ENCODE results near the gene ATXN7L1. TPM values are rescaled to one million over a fixed set of nuclear protein-coding genes. Genes with fewer than 3 reads are reported as not detected.

The ATXN7L1 gene
- total RNA-seq, 1 donor from 2014 or later, result 8.5 TPM

DNA sequence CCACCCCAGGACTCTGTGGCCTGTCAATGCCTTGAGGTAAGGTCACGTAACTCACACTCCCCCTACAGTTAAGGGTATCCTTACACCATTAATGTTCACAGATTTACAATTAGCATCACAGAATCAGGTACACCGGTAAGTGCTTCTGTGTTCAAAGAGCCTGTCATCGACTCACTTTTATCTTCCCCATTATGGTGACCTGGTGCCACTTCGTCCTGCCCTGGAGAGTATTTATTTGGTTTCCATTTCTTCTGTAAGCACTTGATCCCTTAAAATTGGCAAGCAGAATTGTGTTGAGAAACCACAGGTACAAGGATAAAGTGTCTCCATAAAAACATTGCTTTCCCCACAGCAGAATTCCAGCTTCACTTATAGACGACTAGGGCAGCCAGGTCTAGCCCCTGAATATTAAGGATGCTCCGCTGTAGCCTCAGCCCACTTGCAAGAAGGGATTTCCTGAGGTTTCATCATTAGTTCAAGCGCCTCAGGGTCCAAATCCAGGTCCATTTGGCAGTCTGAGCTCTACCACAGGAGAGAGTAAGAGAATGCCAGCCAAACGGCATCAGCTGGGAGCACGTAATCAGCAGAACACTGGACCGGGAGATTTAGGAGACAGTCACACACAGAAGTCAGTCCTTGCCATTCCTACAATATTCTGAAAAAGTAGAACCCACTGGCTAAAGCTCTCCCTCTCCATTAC, 10.1 kb downstream of the ATXN7L1 start:
- Mint-ChIP-seq H3K27ac (no peak overlapping the region), H3K27me3 (ENCODE audit: insufficient read depth) (peaks cover 21% of the 10 kb centered on the region), H3K9me3 (no peaks in the 10 kb centered on the region), H3K4me3 (no peak overlapping the region), H3K4me1 (ENCODE audit: low read depth) (no peaks in the 10 kb centered on the region), H3K36me3 (ENCODE audit: low read depth) (peaks cover 2% of the 10 kb centered on the region)
- DNase-seq (ENCODE audit: low spot score), result no peak
- intact Hi-C loops (cut with micrococcal nuclease), result no loop called here

DNA sequence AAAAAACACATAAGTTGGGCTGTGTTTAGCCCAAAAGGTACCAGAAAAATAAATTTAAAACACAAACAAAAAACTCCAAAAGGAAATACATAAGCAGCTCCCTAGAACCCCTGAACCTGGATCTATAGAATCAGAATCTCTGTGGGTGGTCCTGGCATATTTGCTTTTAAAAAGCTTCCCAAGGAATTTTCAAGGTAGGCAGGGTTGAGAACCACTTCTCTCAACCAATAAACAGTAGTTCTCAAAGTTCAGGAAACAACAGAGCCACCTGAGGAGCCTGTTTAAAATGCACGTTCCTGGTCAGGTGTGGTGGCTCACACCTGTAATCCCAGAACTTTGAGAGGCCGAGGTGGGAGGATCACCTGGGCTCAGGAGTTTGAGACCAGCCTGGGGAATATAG, 12.5 kb downstream of the ATXN7L1 start:
- Mint-ChIP-seq H3K4me1 (ENCODE audit: low read depth) (no peaks in the 10 kb centered on the region), H3K36me3 (ENCODE audit: low read depth) (no peaks in the 10 kb centered on the region), H3K27me3 (ENCODE audit: insufficient read depth) (peaks cover 21% of the 10 kb centered on the region), H3K9me3 (no peaks in the 10 kb centered on the region), H3K27ac (no peak overlapping the region), H3K4me3 (no peak overlapping the region)
- intact Hi-C loops (cut with micrococcal nuclease), result no loop called here
- DNase-seq (ENCODE audit: low spot score), result no peak

DNA sequence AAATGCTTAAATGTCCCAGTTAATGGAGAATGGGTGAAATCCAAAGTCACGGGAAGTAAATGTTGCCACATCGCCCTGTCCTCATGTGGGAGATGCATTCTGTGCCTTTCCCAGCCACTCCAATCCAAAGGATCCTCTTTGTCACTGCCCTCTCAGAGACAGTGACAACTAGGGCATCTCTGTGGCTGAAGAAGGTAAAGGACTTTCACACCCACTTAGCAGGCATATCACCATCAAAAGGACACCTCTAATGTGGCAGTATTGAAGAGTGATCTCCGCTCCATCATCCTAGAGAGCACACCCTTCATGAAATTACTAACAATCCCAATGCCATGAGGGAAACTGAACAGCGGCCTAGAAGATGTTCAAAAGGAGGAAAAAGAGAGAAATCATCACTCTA, 13.6 kb downstream of the ATXN7L1 start:
- H3K27ac Mint-ChIP-seq, result no peak overlapping the region
- intact Hi-C loops (cut with micrococcal nuclease), result no loop called here
- H3K9me3 Mint-ChIP-seq, result no peaks in the 10 kb centered on the region
- H3K4me3 Mint-ChIP-seq, result no peak overlapping the region
- peaks cover 7% of the 10 kb centered on the region for H3K4me1 Mint-ChIP-seq (ENCODE audit: low read depth)
- peaks cover under 1% of the 10 kb centered on the region for H3K36me3 Mint-ChIP-seq (ENCODE audit: low read depth)
- DNase-seq (ENCODE audit: low spot score), result no peak
- H3K27me3 Mint-ChIP-seq (ENCODE audit: insufficient read depth), result peaks cover 21% of the 10 kb centered on the region

DNA sequence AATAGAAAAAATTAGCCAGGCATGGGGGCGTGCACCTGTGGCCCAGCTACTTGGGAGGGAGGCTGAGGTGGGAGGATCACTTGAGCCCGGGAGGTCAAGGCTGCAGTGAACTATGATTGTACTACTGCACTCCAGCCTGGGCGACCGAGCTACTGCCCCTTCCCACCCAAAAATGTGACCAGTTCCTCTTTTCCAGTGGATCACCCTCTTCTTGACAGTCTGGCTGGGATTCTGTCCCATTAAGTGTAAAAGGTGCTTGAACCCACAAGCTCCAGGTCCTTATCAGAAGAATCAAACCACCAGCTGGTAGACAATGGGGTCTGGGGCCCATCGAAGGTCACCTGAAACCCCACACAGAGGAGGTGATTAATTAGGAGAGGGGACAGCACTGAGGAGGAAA, 14.1 kb downstream of the ATXN7L1 start:
- Mint-ChIP-seq H3K36me3 (ENCODE audit: low read depth) (peaks cover 1% of the 10 kb centered on the region), H3K27me3 (ENCODE audit: insufficient read depth) (peaks cover 22% of the 10 kb centered on the region), H3K9me3 (no peaks in the 10 kb centered on the region), H3K4me1 (ENCODE audit: low read depth) (peaks cover 12% of the 10 kb centered on the region), H3K4me3 (no peak overlapping the region), H3K27ac (no peak overlapping the region)
- DNase-seq (ENCODE audit: low spot score), result no peak
- intact Hi-C loops (cut with micrococcal nuclease), result no loop called here

DNA sequence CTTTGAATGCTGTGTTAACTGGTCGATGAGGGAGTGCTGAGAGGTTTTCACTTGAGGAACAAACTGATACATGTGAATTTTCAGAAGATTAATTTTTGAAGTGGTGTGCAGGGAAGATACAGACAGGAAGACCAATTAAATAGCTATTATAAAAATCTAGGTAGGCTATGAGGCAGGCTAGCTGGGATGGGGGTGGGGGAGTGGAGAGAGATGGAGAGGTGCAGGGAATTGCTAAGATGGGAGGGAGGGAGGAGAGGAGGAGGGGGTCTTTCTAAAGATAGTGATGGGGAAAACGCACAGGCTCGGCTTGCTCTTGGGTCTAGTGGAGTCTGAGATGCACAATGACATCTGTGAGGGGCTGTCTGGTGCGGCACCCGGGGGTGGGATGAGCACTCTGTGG, 15.2 kb downstream of the ATXN7L1 start:
- no peak for DNase-seq (ENCODE audit: low spot score)
- peaks cover 27% of the 10 kb centered on the region for H3K27me3 Mint-ChIP-seq (ENCODE audit: insufficient read depth)
- peaks cover 1% of the 10 kb centered on the region for H3K36me3 Mint-ChIP-seq (ENCODE audit: low read depth)
- intact Hi-C loops (cut with micrococcal nuclease), result no loop called here
- no peak overlapping the region for H3K27ac Mint-ChIP-seq
- no peaks in the 10 kb centered on the region for H3K9me3 Mint-ChIP-seq
- H3K4me3 Mint-ChIP-seq, result no peak overlapping the region
- peaks cover 16% of the 10 kb centered on the region for H3K4me1 Mint-ChIP-seq (ENCODE audit: low read depth)

DNA sequence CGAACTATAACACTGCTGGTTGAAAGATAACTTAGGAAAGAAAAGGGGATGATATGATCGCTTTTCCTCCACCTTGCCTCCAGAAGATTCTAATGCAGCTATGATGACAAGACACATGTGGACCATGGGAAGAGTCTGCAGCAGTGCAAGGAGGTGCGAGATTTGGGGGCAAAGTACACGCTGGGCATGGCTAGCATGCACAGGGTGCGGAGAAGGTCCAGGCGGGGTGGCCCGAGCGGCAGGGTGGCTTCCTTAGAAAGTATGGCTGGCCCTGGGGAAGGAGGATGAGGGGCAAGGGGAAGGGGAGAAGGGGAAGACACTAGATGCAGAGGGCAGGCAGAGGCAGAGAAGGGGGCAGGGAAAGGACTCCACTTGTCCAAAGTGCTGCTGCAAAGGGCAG, 15.6 kb downstream of the ATXN7L1 start:
- Mint-ChIP-seq H3K4me1 (ENCODE audit: low read depth) (peaks cover 16% of the 10 kb centered on the region), H3K36me3 (ENCODE audit: low read depth) (peaks cover 1% of the 10 kb centered on the region)
- no peak for DNase-seq (ENCODE audit: low spot score)

DNA sequence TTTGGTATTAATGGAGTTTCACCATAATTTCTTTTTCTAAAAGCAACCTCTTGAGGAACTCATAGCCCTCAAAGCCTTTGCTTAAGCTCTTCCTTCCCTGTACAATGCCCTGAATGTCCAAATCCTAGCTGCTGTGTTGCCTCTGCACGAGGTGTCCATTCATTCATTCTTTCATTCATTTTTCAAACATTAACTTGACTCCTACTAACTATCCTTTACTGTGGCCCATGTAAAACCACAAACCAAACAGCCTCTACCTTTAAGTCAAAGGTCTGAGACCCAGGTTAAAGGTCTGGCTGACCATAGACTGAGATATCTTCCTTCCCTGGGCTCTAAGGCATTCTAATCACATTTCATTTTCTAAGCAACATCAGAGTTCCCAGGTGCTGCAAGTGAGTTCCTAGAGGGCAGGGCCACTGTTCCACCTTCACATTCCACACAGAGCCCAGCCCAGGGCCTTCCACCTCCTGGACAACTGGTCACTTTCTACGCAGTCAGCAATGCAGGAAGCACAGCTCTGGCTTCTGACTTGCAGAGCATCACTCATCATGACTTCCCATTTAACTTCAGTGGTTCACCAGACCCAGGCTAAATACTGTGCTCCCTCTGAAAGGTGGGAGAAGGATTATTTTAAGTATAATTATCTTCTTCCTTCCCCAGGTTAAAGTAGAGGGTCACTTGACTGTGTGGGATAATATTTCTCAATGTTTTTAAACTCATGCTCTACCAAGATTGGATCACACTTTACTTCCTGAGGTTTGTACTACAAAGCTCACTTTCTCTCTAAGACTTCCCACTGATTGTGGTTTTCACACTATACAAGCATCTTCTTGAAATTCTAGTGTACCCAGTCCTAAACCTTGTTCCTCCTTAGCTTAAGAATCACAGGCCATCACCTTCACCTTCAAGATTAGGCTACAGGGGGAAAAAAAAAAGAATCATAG, 19.1 kb downstream of the ATXN7L1 start:
- no peaks in the 10 kb centered on the region for H3K9me3 Mint-ChIP-seq
- H3K27ac Mint-ChIP-seq, result no peak overlapping the region
- peaks cover 27% of the 10 kb centered on the region for H3K27me3 Mint-ChIP-seq (ENCODE audit: insufficient read depth)
- H3K4me1 Mint-ChIP-seq (ENCODE audit: low read depth), result peaks cover 21% of the 10 kb centered on the region
- no peak for DNase-seq (ENCODE audit: low spot score)
- intact Hi-C loops (cut with micrococcal nuclease), result no loop called here
- peaks cover 1% of the 10 kb centered on the region for H3K36me3 Mint-ChIP-seq (ENCODE audit: low read depth)
- no peak overlapping the region for H3K4me3 Mint-ChIP-seq

More for the DNA sequence above, 15.6 kb downstream of the ATXN7L1 start:
- H3K9me3 Mint-ChIP-seq, result no peaks in the 10 kb centered on the region
- H3K27ac Mint-ChIP-seq, result no peak overlapping the region
- intact Hi-C loops (cut with micrococcal nuclease), result no loop called here
- no peak overlapping the region for H3K4me3 Mint-ChIP-seq
- peaks cover 27% of the 10 kb centered on the region for H3K27me3 Mint-ChIP-seq (ENCODE audit: insufficient read depth)

DNA sequence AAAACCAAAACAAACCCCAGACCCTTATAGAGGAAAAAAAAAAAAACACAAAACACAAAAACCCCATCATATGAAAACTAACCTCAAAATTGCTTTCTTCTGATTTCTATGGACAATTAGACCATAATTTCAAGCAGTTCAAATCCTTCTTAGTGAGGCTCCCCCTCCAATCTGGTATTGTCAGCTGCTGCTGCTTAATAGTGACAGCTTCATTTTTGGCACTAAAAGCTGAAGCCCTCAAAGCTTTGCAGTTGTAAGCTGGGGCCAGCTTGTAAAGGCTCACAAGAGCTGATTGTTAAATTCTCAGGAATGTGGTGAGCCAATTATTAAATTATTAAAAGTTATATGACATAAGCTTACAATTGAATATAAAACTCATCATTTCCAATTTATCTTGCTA, 21.9 kb downstream of the ATXN7L1 start:
- Mint-ChIP-seq H3K4me1 (ENCODE audit: low read depth) (peaks cover 49% of the 10 kb centered on the region), H3K27ac (no peak overlapping the region), H3K36me3 (ENCODE audit: low read depth) (peaks cover 7% of the 10 kb centered on the region), H3K27me3 (ENCODE audit: insufficient read depth) (peaks cover 17% of the 10 kb centered on the region), H3K9me3 (no peaks in the 10 kb centered on the region), H3K4me3 (no peak overlapping the region)
- DNase-seq (ENCODE audit: low spot score), result no peak
- intact Hi-C loops (cut with micrococcal nuclease), result no loop called here

DNA sequence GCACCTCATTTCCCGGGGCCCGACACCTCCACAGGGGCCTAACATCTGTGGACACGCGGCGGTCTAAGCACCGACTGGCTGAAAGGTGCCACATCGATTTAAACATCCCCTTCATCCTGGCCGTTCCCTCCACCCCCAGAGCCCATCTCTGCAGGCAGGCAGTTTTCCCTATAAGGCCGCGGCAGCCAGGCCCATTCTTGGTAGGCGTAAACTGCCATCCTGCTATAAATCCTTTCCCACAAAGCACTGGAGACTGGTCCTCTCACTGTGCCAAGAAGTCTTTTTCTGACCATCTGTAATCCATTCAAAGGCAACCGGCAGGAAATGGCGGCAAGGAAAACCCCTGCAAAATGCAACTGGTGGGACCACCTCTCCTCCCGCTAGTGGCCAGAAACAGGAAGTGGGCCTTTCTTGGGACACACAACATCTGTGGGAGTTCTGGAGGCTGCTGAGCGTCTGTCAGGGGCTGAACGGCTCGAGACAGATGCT, 22.4 kb downstream of the ATXN7L1 start:
- no peak overlapping the region for H3K27ac Mint-ChIP-seq
- intact Hi-C loops (cut with micrococcal nuclease), result no loop called here
- peaks cover 54% of the 10 kb centered on the region for H3K4me1 Mint-ChIP-seq (ENCODE audit: low read depth)
- no peak overlapping the region for H3K4me3 Mint-ChIP-seq
- no peaks in the 10 kb centered on the region for H3K9me3 Mint-ChIP-seq
- peaks cover 10% of the 10 kb centered on the region for H3K36me3 Mint-ChIP-seq (ENCODE audit: low read depth)
- no peak for DNase-seq (ENCODE audit: low spot score)
- peaks cover 17% of the 10 kb centered on the region for H3K27me3 Mint-ChIP-seq (ENCODE audit: insufficient read depth)

DNA sequence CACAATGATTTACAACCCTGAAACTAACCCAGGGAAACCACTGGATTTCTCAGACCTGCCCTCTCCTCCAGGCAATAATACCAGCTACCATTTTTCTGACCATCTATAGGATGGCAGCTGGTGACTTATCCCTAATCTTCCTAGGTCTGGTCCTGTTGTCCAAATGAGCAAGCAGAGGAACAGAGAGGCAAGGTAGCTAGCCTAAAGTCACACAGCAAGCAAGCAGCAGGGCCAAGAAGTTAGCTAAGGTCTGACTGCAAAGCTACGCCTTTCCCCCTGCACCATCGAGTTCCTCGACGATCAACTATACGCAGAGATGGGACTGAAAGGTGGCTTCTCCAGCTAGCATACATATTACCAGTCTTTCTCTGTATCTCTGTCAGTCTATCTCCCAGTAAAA, 25.3 kb downstream of the ATXN7L1 start:
- H3K27ac Mint-ChIP-seq, result no peak overlapping the region
- peak overlapping the region; percentile 37 for H3K4me3 Mint-ChIP-seq
- intact Hi-C loops (cut with micrococcal nuclease), result no loop called here
- H3K27me3 Mint-ChIP-seq (ENCODE audit: insufficient read depth), result peaks cover 9% of the 10 kb centered on the region
- H3K4me1 Mint-ChIP-seq (ENCODE audit: low read depth), result peaks cover 59% of the 10 kb centered on the region
- H3K9me3 Mint-ChIP-seq, result no peaks in the 10 kb centered on the region
- peaks cover 16% of the 10 kb centered on the region for H3K36me3 Mint-ChIP-seq (ENCODE audit: low read depth)
- no peak for DNase-seq (ENCODE audit: low spot score)

DNA sequence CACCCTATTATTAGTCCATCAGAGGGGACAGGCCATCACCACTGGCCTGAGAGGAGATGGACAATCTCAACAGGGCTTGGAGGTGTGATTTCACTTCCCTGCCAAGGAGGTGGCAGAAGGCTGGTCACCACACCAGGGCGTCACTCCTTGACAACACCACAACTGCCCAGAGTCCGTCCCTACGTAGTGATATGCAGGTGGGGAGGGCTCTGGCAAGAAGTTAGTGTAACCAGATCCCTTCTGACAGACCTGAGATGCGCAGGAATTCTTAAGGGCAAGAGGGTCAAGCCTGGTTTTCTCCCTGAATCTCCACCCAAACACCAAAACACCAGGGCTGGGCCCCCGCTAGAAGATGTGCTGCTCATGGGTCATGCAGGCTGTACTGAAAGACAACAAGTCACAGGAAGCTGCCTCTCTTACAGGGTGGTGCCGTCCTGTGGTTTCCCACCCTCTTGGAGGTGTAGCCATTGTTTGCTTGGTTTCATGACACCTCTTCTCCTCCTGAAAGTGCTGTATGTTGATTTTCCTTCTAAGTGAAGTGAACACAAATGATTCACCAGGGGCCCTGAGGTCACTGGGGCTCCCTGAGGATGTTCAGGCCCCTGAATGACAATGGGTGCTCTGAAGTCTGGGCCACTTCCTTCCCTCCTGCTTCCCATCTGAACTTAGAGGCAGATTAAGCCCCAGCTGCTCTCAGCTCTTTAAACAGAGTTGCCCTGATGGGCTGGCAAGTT, 27.1 kb downstream of the ATXN7L1 start:
- peaks cover 16% of the 10 kb centered on the region for H3K36me3 Mint-ChIP-seq (ENCODE audit: low read depth)
- H3K27ac Mint-ChIP-seq, result peak overlapping the region; percentile 80
- intact Hi-C loops (cut with micrococcal nuclease), result loop anchor here (1.0 to 5.0 kb wide), 10 partner anchors 10 to 557 kb away; partner anchors contain the start of gene ATXN7L1
- H3K4me1 Mint-ChIP-seq (ENCODE audit: low read depth), result peaks cover 59% of the 10 kb centered on the region
- peak overlapping the region; percentile 60 for H3K4me3 Mint-ChIP-seq
- DNase-seq (ENCODE audit: low spot score), result peak; percentile 70
- peaks cover 4% of the 10 kb centered on the region for H3K9me3 Mint-ChIP-seq
- H3K27me3 Mint-ChIP-seq (ENCODE audit: insufficient read depth), result peaks cover under 1% of the 10 kb centered on the region

DNA sequence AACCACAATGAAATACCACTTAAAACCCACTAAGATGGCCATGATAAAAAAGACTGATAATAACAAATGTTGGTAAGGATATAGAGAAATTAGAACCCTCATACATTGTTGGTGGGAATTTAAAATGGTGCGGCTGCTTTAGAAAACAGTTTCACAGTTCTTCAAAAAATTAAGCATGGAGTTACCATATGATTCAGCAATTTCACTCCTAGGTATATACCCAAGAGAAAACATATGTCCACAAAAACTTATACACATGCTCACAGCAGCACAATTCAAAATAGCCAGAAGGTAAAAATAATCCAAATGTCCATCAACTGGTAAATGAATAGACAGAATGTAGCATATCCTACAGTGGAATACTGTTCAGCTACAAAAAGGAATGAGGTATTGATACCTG, 30.0 kb downstream of the ATXN7L1 start:
- no peak overlapping the region for H3K4me3 Mint-ChIP-seq
- intact Hi-C loops (cut with micrococcal nuclease), result loop anchor here (5.0 kb wide), 1 partner anchor 46 kb away; no protein-coding TSS in a partner anchor
- no peaks in the 10 kb centered on the region for H3K27me3 Mint-ChIP-seq (ENCODE audit: insufficient read depth)
- H3K36me3 Mint-ChIP-seq (ENCODE audit: low read depth), result peaks cover 11% of the 10 kb centered on the region
- peaks cover 46% of the 10 kb centered on the region for H3K4me1 Mint-ChIP-seq (ENCODE audit: low read depth)
- H3K9me3 Mint-ChIP-seq, result peaks cover 9% of the 10 kb centered on the region
- DNase-seq (ENCODE audit: low spot score), result no peak
- H3K27ac Mint-ChIP-seq, result no peak overlapping the region

Measured in activated T-helper 1 cell treated with anti-CD3 and anti-CD28 coated beads, Interleukin-12 subunit alpha, Interleukin-12 subunit beta, Interleukin-2, Interleukin-4 antibody, amounts not matched to agents 30 ng/mL and 10 ng/mL and 1 ng/mL, durations not matched to agents 14 hours and 24 hours and 36 hours (primary cell).